Activated CD4-positive, alpha-beta T cell treated with anti-CD3 and anti-CD28 coated beads, Interleukin-2, amount 50 U/mL, for 24 hours (primary cell): ENCODE data around the gene PDPN.
"Not testable (repeated sequence)": the region's sequence is repeated elsewhere in the genome, so short reads cannot be mapped to it uniquely, and the experiment has no call there.

Experiments
- DNase-seq, 2 donors: peaks; one replicate each; pipeline ENCODE4 v3.0.0-alpha.2; 2020; ENCODE audit warnings: low read depth in 1 of 2, low spot score in 1 of 2

Gene PDPN, protein sequence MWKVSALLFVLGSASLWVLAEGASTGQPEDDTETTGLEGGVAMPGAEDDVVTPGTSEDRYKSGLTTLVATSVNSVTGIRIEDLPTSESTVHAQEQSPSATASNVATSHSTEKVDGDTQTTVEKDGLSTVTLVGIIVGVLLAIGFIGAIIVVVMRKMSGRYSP

DNA sequence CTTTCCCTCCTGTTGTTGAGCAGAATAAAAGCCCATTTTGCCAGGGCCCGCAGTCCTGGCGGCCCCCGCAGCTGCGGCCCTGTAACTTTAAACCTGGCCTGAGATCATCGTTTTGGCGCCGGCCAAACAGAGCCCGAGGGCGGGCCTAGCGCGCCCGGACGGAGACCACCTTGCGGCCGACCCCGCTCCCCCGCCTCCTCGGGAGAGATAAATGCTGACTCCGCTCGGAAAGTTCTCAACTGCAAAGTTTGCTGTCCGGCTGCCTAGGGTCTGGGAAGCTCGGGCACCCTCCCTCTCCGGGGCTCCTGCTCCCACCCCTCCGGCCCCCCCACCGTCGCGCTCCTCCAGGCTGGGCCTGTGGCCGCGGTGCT lies at the start of gene PDPN:
Gene PDPN, plus strand, starts transcription at position 238 of the 371 bp plus-strand sequence. CDS start 202 bp downstream, outside the sequence.
- no peak for DNase-seq

DNA sequence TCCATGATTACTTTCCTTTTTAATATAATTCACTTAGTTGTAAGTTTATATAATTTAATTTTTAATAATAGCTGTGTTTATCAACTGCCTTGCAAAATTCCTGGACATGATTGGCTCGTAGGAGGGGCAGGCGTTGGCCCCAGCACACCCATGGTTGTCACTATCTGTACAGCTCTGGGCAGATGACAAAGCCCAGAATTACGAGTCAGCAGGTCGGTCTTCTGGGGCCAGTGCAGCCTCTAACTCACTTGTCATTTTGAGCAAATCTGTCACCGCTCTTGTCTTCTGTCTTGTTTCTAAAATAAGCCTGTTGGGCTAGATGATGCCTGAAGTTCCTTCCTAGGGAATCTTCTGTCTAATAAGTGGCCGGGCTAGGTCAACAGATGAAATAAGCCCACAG lies 48.4 kb upstream of the PDPN start:
- DNase-seq, result no peak

DNA sequence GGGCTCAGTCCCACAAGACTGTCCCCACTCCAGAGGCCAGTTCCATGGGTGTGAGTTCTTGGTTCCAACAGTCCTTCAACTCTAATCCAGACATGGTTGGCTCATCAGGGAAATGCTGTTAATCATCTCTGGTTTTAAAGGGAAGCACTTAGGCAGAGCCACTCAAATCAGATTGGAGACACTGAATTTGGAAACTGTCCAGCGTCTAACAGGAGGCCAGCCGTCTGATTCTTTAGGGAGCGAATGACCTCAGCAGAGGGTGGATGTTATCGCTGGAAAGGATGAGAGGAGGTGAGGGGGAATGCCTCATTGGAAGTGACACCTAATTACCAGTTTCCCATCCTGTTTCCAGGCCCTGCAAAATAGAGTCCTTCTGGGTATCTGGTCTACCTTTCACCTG lies 47.1 kb upstream of the PDPN start:
- DNase-seq, result no peak

DNA sequence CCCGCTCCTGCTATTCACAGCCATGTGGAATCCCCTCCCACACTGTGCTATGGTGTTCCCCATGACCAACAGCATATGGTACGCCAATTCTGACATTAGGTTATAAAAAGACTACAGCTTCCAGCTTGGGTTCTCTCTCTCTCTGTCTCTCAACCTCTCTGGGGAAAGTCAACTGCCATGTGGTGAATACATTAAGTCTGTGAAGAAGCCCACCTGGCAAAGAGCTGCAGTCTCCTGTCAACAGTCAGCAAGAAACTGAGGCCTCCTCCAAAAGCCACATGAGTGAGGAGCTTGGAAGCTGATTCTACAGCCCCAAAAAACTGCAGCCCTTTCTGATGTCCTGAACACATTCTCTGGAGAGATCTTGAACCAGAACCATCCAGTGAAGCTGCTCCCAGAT lies 44.8 kb upstream of the PDPN start:
- DNase-seq, result no peak

DNA sequence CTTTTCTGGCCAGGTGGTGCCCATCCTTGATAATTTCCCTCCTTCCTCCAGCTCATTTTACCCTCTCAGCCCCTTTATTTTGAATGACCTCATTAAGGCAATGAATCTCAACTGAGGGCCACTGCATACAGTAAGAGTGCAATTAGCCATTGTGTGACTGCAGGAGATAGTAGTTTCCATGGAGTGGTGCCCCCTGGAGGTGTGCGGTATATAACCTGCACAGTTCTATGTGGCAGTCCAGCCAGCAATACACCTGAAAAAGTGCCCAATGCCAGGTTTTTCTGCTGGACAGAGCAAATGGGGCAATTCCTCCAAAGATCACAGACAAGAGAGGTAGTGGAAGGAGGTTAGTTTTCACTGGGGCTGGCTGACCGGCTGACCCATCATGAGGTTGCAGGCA lies 43.9 kb upstream of the PDPN start:
- DNase-seq, result no peak

DNA sequence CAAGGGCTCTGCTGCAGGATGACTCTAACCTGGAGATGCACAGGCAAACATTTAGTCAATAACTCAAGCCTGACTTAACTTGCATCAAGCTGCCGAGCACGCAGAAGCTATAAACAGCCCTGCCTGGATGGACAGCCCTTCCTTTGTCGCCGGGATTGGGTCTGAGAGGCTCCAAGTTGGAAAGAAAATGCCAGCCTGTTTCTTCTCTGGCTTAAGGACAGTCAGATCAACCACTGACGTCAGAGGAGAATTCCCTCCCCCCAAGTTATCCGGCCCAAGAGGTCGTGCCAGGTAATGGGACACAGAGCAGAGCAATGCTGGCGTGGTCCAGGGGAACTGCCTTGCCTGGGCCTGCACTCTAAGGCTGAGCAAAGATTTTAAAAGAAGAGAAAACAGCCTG lies 42.8 kb upstream of the PDPN start:
- no peak for DNase-seq

DNA sequence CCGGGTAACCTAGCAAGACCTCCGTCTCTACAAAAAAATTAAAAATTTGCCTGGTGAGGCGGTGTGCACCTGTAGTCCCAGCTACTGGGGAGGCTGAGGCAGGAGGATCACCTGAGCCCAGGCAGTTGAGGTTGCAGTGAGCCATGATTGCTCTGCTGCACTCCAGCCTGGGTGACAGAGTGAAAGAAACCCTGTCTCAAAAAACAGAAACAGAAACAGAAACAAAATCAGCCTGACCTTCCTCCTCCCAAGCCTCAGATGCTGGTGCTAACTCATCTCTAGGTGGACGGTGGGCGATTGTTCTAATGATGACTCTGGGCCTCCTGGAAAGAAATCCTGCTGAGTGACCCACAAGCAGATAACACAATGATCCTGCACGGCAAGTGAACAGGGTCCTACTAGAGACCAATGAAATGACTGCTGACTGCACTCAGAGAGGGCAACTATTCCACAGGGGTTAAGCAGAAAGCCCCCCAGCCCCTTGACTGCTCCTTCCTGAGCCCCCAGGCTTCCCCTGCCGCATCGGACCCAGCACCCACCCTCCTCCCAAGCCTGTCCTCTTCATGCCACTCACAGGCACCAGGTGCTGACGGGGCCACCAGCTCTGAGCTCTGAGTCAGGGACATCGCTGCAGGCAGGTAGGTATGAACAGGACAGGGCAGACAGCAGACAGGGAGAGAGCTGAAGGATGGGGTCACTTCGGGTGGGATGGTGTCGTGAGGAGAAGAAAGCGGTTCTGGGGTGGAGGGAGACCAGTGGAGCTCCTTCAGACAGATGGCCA lies 42.0 kb upstream of the PDPN start:
- no peak for DNase-seq

DNA sequence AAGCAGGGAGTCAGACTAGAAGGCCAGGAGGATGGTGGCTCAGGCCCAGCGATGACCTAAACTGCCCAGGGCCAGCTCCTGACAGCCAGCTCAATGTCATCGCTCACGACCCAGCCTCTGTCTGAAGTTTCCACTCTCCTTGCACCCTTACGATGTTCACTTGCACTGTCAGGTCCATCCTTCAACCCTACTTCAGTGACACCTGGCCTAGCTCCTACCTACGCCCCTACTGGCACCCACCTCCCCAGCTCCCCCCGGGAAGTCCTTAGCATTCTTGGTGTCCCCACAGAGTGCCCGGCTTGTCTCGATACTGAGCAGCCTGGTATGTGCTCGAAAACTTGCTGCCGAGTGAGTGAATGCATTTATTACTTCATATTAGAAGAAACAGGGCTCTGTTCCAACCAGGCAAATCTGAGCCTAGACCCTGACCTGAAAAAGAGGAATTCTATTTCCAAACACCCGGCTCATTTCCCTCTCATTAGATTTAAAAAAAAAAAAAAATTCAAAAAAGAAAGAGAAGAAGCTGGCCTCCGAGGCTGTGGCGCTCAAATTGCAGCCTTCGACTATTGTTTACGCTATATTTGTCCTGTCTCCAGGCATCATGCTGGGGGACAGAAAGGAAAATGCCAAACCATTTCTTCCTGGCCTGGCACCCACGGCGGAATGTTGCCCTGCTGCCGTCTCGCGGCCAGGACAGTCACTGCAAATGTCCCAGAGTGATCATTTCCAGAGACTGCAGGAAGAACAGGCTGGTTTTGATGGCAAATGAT lies 40.0 kb upstream of the PDPN start:
- DNase-seq, result no peak

DNA sequence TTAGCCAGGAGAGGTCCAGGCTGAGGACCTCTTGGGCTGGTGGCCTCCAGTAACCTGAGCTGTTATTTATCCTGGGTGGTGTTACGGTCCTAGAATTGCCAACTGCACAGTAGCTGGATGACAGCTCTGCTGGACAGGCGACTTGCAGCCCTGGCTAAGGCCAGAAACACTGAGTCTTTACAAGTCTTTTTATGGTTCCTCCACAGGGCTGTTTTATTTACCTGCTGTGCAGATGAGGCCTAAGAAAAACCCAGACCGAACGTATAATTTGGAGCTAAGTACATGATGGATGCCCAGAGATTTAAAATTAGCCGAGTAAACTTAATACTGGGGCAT lies 39.4 kb upstream of the PDPN start:
- no peak for DNase-seq

DNA sequence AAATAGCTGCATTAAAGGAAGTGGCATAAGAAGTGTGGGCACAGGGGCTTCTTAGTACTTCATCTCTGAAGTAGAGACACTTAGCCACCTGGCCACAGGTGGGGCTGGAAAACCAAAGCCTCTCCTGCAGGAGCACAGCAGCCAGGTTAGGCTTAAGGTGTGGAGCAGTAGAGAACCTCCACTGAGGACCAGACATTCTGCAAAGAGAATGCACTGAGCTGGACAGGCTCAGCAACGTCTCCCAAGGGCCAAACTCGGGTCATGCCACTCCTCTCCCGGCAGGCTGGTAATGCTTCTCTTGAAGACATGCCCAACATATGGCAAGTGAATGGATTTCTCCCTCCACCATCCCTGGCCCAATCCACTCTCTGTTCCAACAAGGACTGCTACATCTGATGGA lies 36.8 kb upstream of the PDPN start:
- DNase-seq, result no peak

DNA sequence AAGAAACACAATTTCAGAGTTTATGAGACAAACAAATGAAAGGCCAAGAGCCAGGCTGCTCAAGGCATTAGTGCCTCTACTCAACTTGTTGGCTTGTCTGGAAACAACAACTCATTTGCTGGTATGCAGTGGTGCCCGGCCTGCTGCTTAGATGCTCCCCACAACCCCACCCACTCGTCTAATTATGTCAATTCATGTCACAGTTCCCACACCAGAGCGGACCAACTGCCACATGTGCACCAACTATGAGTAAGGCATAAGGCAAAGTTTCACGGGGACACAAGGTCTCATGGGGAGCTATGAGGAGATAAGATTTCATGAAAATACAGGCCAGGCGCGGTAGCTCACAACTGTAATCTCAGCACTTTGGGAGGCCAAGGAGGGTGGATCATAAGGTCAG lies 35.4 kb upstream of the PDPN start:
- DNase-seq, result no peak

DNA sequence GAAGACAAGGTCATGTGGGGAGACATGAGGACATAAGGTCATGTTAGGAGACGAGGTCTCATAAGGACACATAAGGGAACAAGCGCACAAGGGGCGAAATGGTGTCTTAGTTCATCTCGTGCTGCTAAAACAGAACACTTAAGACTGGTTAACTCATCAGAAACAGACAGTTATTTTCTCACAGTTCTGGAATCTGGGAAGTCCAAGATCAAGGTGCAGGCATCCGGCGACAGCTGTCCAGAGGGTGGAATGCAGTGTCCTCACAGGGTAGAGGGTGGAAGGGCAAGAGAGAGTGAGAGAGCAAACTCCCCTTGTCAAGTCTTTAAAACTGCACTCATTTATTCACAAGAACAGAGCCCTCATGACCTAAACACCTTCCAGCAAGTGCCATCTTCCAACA lies 34.6 kb upstream of the PDPN start:
- DNase-seq, result no peak

DNA sequence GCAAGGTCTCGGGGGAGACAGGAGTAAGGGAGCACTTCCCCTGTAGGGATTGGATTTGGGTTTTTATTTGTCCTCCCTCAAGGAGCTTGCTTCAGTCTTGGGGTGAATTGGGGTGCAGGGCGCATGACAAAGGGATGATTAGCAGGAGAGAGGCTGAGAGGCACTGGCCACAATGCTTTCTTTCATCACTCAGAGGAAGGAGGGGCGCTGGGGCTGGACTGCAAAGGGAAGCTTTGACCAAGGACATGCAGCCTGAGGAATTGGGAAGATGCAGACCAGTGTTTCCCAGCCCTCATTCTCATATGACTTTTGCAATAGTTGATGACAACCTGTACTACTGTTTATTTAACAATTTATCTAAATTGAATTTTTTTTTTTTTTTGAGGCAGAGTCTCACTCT lies 34.1 kb upstream of the PDPN start:
- DNase-seq, result no peak

DNA sequence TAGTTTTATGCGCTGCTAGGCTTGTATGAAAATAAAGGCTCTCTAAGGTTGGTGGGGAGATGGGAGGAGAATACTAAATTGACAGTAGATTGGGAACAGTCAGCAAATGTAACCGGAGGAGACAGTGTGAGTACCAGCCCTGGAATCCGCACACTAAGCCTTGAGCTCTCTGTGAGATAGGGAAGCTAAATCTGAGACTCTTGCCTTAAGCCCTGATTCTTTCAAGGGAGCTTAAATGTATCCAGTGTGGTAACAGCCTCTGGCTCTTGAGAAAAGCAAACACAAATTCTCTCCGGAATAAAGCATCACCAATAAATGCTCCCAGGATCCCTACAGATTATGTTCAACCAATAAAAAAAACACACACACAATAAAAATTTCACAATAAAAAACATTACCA lies 33.0 kb upstream of the PDPN start:
- no peak for DNase-seq

DNA sequence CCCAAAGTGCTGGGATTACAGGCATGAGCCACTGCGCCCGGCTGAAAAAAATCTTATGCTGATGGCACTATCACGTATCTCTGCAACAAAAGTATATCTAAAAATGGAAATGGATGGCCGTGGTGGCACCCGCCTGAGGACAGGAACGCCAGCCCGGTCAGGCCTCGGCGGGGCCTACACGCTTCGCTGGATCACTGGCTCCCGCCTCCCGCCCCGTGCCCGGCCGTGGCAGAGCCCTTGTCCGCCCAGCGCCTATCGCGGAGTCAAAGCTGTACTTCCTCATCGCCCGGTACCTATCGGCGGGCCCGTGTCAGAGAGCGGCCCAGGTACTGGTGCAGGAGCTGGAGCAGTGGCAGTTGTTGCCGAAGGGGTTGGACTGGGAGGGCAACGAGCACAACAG lies 28.8 kb upstream of the PDPN start:
- no peak for DNase-seq

DNA sequence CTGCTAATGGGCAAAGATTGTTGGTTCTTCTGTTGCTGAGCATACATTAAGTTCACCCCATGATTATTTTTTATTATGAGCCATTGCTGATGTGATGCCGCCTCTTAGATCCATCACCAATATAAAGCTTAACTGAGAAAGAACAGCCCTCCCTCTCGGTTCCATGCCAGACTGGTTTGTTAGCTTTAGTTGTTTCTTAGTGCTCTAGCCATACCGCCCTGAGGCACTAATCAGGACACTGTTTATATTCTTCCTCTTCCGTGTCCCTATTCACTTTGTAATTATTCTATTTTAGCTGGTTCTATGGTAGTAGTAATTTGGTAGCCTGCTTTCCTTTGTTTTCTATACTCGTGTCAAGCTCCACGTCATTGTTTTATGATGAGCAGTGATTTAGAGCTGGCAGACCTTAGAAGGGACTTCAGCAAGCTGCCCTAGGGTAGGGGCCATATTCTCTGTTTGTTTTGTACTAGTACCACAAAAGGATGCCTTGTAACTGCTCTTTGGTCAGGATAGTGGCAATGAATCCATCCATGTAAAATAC lies 27.3 kb upstream of the PDPN start:
- DNase-seq, result no peak

DNA sequence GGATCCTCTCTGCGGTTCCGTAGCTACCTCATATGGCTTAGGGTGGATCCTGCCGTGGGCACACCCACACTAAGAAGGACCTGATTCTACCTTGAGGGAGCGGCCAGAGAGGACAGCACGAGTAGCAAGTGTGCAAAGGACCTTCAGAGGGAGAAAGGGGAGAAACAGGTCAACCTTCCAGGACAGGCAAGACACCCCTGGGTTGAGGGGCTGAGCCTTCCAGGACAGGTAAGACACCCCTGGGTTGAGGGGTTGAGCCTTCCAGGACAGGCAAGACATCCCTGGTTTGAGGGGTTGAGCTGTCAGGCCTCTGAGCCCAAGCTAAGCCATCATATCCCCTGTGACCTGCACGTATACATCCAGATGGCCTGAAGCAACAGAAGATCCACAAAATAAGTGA lies 23.1 kb upstream of the PDPN start:
- no peak for DNase-seq

DNA sequence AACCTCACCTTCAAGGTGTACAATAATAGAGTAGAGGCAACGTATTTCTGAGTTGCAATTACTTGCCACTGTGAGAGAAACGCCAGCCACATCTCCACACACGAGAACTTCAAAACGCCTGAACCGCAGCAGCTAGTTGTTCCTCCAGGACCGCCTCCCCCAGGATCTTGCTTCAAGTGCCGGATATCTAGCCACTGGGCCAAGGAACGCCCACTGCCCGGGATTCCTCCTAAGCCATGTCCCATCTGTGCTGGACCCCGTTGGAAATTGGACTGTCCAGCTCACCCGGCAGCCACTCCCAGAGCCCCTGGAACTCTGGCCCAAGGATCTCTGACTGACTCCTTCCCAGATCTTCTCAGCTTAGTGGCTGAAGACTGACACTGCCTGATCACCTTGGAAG lies 20.7 kb upstream of the PDPN start:
- not testable (repeated sequence) for DNase-seq

DNA sequence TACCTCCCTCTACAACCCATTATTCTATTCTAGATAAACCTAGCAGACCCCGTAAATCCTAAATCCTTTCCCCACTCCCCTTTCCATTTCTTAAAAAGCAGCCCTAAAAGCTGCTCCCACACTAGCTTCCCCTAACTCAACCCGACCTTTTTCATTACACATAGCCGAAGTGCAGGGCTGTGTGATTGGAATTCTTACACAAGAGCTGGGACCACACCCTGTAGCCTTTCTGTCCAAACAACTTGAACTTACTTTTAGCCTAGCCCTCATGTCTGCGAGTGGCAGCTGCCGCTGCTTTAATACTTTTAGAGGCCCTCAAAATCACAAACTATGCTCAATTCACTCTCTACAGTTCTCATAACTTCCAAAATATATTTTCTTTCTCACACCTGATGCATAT lies 19.6 kb upstream of the PDPN start:
- no peak for DNase-seq

DNA sequence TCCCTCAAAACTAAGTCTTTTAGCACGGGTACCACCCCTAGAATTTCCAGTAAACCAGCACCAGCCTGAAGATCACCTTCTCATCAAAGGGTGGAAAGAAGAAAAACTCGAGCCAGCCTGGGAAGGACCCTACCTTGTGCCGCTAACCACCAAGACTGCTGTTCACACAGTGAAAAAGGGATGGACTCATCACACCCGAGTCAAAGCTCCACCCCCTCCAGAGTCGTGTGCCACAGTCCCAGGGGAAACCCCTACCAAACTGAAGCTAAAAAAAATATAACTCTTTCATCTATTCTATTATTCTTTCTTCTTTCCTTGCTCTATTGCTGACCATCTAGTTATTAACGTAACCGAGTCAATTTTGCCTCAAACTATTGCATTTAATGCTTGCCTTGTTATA lies 13.2 kb upstream of the PDPN start:
- DNase-seq, result not testable (repeated sequence)

DNA sequence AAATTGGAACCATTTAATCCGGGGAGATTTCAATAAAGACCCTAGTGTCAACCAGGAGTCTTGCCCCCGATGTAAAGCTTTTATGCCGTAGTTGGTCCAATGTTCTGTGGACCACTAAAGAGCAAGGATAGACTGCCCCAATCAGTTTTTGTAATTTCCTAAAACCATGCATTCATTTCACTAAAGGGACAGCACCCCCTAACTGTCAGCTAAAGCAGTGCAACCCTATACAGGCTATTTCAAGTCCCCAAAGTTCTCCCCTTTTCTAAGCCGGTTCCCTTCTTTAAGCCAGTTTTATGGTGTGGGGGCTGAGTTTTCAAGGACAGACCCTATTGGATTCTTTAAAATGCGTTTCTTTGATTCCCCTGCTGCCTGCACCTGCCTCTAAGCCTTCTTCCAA lies 12.7 kb upstream of the PDPN start:
- DNase-seq, result no peak

DNA sequence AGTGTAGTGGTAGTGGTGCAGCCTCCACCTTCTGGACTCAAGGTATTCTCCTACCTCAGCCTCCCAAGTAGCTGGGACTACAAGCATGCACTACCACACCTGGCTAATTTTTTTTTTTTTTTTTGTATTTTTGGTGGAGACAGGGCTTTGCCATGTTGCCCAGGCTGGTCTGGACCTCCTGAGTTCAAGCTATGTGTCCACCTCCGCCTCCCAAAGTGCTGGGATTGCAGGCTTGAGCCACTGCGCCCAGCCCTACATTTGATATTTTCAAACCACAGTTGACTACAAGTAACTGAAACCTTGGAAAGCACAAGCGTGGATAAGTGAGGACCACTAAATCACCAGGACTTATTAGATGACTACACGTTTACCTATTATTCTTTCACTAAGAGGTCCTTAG lies 10.0 kb upstream of the PDPN start:
- DNase-seq, result no peak
